Measurements from ENCODE around the gene CREG1. TPM values are rescaled to one million over a fixed set of nuclear protein-coding genes. Genes with fewer than 3 reads are reported as not detected.

CREG1 gene
- polyA plus RNA-seq, 2 of the 4 experiments (the other 2 are of a cell fraction), result 70.2 to 129 TPM

DNA sequence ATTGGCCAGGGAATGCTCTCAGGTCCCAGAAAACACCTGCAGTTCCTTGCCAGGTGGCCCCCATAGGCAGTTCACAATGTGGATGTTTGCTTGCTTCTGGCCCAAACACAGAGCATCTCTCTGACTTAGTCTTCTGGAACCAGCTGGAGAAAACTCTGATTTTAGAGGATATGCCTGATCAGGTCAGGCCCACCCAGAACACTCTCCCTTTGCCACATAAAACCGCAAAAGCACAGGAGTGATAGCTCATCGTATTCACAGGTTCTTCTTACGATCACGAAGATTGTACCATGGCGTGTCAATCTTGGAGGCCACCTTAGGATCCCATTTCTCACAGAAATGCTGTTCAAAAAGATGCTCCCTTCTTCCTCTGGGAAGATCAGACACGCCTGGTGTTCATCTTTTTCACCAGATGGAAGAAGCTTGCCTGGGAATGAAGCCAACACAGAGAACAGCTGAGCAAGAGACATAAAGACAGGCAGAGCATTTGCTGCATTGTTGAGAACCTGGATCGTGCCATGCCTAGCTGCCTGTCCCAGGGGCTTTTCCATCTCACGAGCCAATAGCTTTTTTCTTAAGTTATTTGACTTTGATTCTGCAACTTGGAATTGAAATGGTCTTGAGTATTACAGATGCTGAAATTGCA is 23.6 kb downstream of the CREG1 start:
- ChIA-PET POLR2A (no interaction called here), CTCF (interaction anchor here (1.2 to 3.1 kb wide), 4 partner anchors 11 to 129 kb away, joined by 3 to 16 read pairs (median 10); no protein-coding TSS in a partner anchor)
- DNase-seq (ENCODE audit: low read depth in 1 of 2, low spot score in 1 of 2) (no peak), FAIRE-seq (no peak), ATAC-seq (no peak)
- TF ChIP-seq, protein P1, sequence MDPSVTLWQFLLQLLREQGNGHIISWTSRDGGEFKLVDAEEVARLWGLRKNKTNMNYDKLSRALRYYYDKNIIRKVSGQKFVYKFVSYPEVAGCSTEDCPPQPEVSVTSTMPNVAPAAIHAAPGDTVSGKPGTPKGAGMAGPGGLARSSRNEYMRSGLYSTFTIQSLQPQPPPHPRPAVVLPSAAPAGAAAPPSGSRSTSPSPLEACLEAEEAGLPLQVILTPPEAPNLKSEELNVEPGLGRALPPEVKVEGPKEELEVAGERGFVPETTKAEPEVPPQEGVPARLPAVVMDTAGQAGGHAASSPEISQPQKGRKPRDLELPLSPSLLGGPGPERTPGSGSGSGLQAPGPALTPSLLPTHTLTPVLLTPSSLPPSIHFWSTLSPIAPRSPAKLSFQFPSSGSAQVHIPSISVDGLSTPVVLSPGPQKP (IDR thresholded peaks at IDR 0.05; ENCODE audit: low read depth, low read length), result no peak
- TF ChIP-seq SREBF2 (IDR thresholded peaks at IDR 0.05), result no peak
- TF ChIP-seq RCOR1 (IDR thresholded peaks at IDR 0.05; ENCODE audit: low read depth, low read length), result no peak
- TF ChIP-seq NPAS2 (CRISPR knock-in tag; IDR thresholded peaks at IDR 0.05; ENCODE audit: borderline replicate concordance), result no peak
- TF ChIP-seq TFCP2L1 (CRISPR knock-in tag; IDR thresholded peaks at IDR 0.05), result no peak
- TF ChIP-seq FOXS1 (CRISPR knock-in tag; IDR thresholded peaks at IDR 0.05), result no peak
- no peak for TF ChIP-seq JUNB (IDR thresholded peaks at IDR 0.05)
- TF ChIP-seq ZFP36 (IDR thresholded peaks at IDR 0.05; ENCODE audit: borderline replicate concordance, partially characterized antibody), result no peak
- TF ChIP-seq POLR2A (IDR thresholded peaks at IDR 0.05; ENCODE audit: low read length), result no peak
- no peak for TF ChIP-seq ZSCAN20 (CRISPR knock-in tag; IDR thresholded peaks at IDR 0.05)
- TF ChIP-seq ZNF302 (CRISPR knock-in tag; IDR thresholded peaks at IDR 0.05), result no peak
- no peak for TF ChIP-seq ESRRA (IDR thresholded peaks at IDR 0.05; ENCODE audit: borderline replicate concordance, low read length)
- TF ChIP-seq FOSB (CRISPR knock-in tag; IDR thresholded peaks at IDR 0.05), result no peak
- TF ChIP-seq MAZ (IDR thresholded peaks at IDR 0.05; ENCODE audit: borderline replicate concordance, low read depth, low read length), result no peak
- no peak for TF ChIP-seq HOXB13 (CRISPR knock-in tag; IDR thresholded peaks at IDR 0.05; ENCODE audit: low read depth)
- no peak for TF ChIP-seq EHF (CRISPR knock-in tag; IDR thresholded peaks at IDR 0.05)
- TF ChIP-seq CHD4 (IDR thresholded peaks at IDR 0.05; ENCODE audit: borderline replicate concordance), result no peak
- TF ChIP-seq, protein P2, sequence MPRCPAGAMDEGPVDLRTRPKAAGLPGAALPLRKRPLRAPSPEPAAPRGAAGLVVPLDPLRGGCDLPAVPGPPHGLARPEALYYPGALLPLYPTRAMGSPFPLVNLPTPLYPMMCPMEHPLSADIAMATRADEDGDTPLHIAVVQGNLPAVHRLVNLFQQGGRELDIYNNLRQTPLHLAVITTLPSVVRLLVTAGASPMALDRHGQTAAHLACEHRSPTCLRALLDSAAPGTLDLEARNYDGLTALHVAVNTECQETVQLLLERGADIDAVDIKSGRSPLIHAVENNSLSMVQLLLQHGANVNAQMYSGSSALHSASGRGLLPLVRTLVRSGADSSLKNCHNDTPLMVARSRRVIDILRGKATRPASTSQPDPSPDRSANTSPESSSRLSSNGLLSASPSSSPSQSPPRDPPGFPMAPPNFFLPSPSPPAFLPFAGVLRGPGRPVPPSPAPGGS (IDR thresholded peaks at IDR 0.05), result no peak
- TF ChIP-seq PHF8 (IDR thresholded peaks at IDR 0.05; ENCODE audit: borderline replicate concordance, low read depth), result no peak
- WGBS (ENCODE audit: missing lambda C conversion rate), result 67% methylated on average over 8 of the region's 8 CpGs
- Histone ChIP-seq H3K4me2 (no peak overlapping the region), H3K4me1 (0 out of 3 replicates have a peak, but pooled peaks cover 4% of the 10 kb centered on the region), H3K27ac (no peak overlapping the region), H3K9me3 (no peaks in the 10 kb centered on the region), H3K4me3 (no peak overlapping the region)

DNA sequence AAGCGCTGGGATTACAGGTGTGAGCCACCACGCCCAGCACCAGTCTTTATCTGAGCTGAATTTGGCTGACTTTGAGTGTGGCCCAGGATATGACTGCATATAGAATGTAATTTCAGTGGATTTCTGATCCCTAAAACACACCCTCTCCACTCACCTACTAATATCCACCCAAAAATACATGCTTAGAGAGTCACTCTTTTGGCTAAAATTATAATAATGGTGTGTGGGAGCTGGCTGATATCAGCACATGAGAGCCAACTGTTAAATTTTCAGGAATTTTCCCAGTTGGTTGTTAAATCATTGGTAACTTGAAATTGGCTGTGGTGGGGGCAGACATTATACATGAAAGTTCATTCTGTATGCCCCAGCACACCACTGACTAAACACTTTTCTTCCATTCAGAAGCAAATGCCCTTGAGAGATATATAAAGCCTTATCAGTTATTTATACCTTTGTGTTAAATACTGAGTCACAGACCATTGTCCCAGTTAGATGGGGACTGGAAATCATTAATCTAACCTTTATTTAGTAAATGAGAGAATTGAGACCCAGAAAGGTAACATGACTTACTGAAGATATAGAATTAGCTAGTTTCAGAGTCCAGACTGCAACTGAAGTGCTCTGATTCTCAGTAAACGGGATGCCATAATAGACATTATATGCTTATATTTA is 25.4 kb downstream of the CREG1 start:
- TF ChIP-seq JUN (IDR thresholded peaks at IDR 0.05) (no peak), ZSCAN20 (CRISPR knock-in tag; IDR thresholded peaks at IDR 0.05) (no peak), SMC3 (IDR thresholded peaks at IDR 0.05) (no peak), MAFK (IDR thresholded peaks at IDR 0.05; ENCODE audit: partially characterized antibody) (no peak), HDAC2 (IDR thresholded peaks at IDR 0.05) (no peak), RAD21 (conservative IDR thresholded peaks at IDR 0.05 in 1 of 2, IDR thresholded peaks at IDR 0.05 in 1 of 2) (no peak), CBX2 (IDR thresholded peaks at IDR 0.05; ENCODE audit: borderline replicate concordance, low read depth) (no peak), EHF (CRISPR knock-in tag; IDR thresholded peaks at IDR 0.05) (no peak), JUNB (IDR thresholded peaks at IDR 0.05) (no peak), HOXB5 (CRISPR knock-in tag; IDR thresholded peaks at IDR 0.05) (no peak), CBX8 (IDR thresholded peaks at IDR 0.05) (no peak), BHLHE40 (IDR thresholded peaks at IDR 0.05; ENCODE audit: low read depth, low read length) (no peak)
- TF ChIP-seq, protein P3, sequence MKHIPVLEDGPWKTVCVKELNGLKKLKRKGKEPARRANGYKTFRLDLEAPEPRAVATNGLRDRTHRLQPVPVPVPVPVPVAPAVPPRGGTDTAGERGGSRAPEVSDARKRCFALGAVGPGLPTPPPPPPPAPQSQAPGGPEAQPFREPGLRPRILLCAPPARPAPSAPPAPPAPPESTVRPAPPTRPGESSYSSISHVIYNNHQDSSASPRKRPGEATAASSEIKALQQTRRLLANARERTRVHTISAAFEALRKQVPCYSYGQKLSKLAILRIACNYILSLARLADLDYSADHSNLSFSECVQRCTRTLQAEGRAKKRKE (CRISPR knock-in tag; IDR thresholded peaks at IDR 0.05; ENCODE audit: low read depth), result no peak
- ATAC-seq, result no peak
- WGBS (ENCODE audit: missing lambda C conversion rate), result 81% methylated on average over 3 of the region's 3 CpGs
- POLR2A ChIA-PET, result no interaction called here
- H3K9me3 ChIP-seq, result peaks cover 9% of the 10 kb centered on the region; the same call in 1 of the 3 replicates
- no peak overlapping the region for H3K4me2 ChIP-seq
- no peak for DNase-seq (ENCODE audit: low read depth in 1 of 2, low spot score in 1 of 2)
- CTCF ChIA-PET, result interaction anchor here (0.7 to 4.1 kb wide), 7 partner anchors 12 to 461 kb away, joined by 3 to 17 read pairs (median 7); no protein-coding TSS in a partner anchor
- no peak overlapping the region for H3K4me3 ChIP-seq
- no peak overlapping the region for H3K27ac ChIP-seq
- 0 out of 3 replicates have a peak, but pooled peaks cover 4% of the 10 kb centered on the region for H3K4me1 ChIP-seq
- FAIRE-seq, result no peak

Data from A549 (cell line).